Muscle of arm (tissue), 12 donors: ENCODE results near the gene SLC25A12. TPM values are rescaled to one million over a fixed set of nuclear protein-coding genes. Genes with fewer than 3 reads are reported as not detected.

Experiments used
- DNase-seq: peaks from one replicate; pipeline ENCODE4 v3.0.0-alpha.2; 2013
- polyA plus RNA-seq, 12 donors: library from polyadenylated mRNA; unstranded; fragments of 120-200 nt; gene quantifications; one replicate each; pipeline ENCODE4 v1.2.1, GENCODE V29; 2013; ENCODE audit not compliant: insufficient read length in 12 of 12

Gene SLC25A12
- polyA plus RNA-seq, 12 donors: 9.4 to 34.7 (median 24.7) TPM; not detected in 1

- DNase-seq: no peak
These were observed 157.9 kb downstream of the SLC25A12 start for GRCh38 chr2:171735991-171736710.

Other genes with a start within 250 kb of the SLC25A12 start
- gene DYNC1I2, start 206.8 kb downstream of the SLC25A12 start, polyA plus RNA-seq: 1,000 to 10,000 TPM in 1 of 12 donors, 100 to 1,000 TPM in 10, 10 to 100 TPM in 1; 94.1 to 1,008 (median 114) TPM
- 10 to 100 TPM in 11 of 12 donors, not detected in 1; 33.5 to 50.3 (median 44.0) TPM for gene HAT1, start 28.2 kb upstream of the SLC25A12 start, polyA plus RNA-seq
- 10 to 100 TPM in 8 of 12 donors, 1 to 10 TPM in 3, not detected in 1; 7.8 to 31.3 (median 12.9) TPM for gene METAP1D, start 105.7 kb upstream of the SLC25A12 start, polyA plus RNA-seq
- 1 to 10 TPM in 1 of 12 donors, under 1 TPM in 8, not detected in 3; 0.10 to 1.3 (median 0.22) TPM for gene DLX1, start 191.3 kb upstream of the SLC25A12 start, polyA plus RNA-seq
- gene DLX2, start 208.7 kb upstream of the SLC25A12 start, polyA plus RNA-seq: under 1 TPM in 7 of 12 donors, not detected in 5; 0.08 to 0.69 (median 0.12) TPM